Right hindlimb (tissue), 1 donor: ENCODE data around the gene ERI3.

Experiments
- DNase-seq: peaks from one replicate; pipeline ENCODE4 v3.0.0-alpha.2; 2018

Gene ERI3

DNA sequence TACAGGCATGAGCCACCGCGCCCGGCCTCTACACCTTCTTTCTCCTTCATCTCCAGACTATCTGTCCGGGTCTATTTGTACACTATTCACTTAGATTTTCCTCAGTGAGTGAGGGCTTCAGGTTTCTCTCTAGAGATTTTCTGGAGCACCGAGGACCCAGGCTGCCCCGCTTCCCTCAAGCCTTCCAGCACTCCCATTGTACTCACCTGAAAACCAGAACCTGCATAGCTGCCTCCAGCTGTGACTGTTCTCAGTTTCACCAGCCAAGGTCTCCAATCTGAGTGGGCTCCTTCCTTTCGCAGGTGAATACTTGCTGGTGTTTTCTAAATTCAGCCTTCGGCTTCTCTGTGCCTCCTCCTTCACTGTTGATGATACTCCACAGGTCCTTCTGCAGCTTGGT lies 154.7 kb downstream of the ERI3 start:
- DNase-seq: no peak

DNA sequence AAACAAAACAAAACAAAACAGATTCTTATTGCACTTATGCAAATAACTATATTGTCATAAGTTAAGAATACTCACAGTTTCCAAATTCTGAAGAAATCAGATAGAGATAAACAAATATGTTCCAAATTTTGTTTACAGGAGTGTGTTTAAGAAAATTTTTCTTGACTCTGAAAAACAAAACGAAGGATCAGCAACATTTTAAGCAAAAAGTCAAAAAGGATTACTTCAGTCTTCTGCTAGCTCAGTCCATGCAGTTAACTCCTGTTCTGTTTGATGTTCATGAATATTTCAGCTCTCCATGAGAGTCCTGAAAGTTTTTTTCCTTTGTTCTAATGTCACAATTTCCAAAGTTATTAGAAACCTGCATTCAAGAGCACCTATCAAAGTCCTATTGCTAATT lies 180.4 kb downstream of the ERI3 start:
- no peak for DNase-seq
